CD4-positive, CD25-positive, alpha-beta regulatory T cell (primary cell): ENCODE measurements around the gene TMEM263. TPM values are rescaled to one million over a fixed set of nuclear protein-coding genes. Genes with fewer than 3 reads are reported as not detected.
A peak's percentile ranks its signal among the peaks of the same experiment; 100 is the strongest.

Experiments
- ATAC-seq, 2 donors: fragments of 150-1000 bp; cut with Tn5 transposase; one replicate each; pipeline ENCODE4 v1.10.0; 2021; ENCODE audit warnings: low read depth in 2 of 2, moderate number of reproducible peaks in 2 of 2, moderate library complexity in 1 of 2
- DNase-seq, 3 donors: peaks; one replicate each; pipeline versions ENCODE4 v3.0.0 to v3.0.0-alpha.2; 2012 to 2022; ENCODE audit warnings: mixed read lengths in 1 of 3
- H3K27ac ChIP-seq: one replicate; pipeline ENCODE4 v1.7.0; 2013; ENCODE audit warnings: mild to moderate bottlenecking, low read length; ENCODE audit not compliant: insufficient read depth, poor library complexity, severe bottlenecking
- H3K27me3 ChIP-seq: one replicate; pipeline ENCODE4 v1.7.0; 2013; ENCODE audit warnings: low read length; ENCODE audit not compliant: control insufficient read depth, insufficient read depth
- H3K36me3 ChIP-seq: one replicate; pipeline ENCODE4 v1.7.0; 2013; ENCODE audit warnings: mild to moderate bottlenecking, low read length, moderate library complexity; ENCODE audit not compliant: control insufficient read depth, insufficient read depth
- H3K4me1 ChIP-seq: 2 replicates; pipeline ENCODE4 v1.7.0; 2013; ENCODE audit warnings: mild to moderate bottlenecking, low read length; ENCODE audit not compliant: insufficient read depth, control insufficient read depth, poor library complexity, severe bottlenecking
- H3K4me3 ChIP-seq: one replicate; pipeline ENCODE4 v1.7.0; 2013; ENCODE audit warnings: low read depth, mild to moderate bottlenecking, low read length, moderate library complexity
- H3K9me3 ChIP-seq, 2 experiments: 1 replicate in 1 of 2; 2 replicates in 1 of 2; pipeline ENCODE4 v1.7.0; 2013; ENCODE audit warnings: low read length in 2 of 2, mild to moderate bottlenecking in 1 of 2, moderate library complexity in 1 of 2; ENCODE audit not compliant: control insufficient read depth in 2 of 2
- H3K27ac Mint-ChIP-seq, 3 donors: one replicate each; pipeline ENCODE4 v1.8.0; 2020 to 2022; ENCODE audit warnings: mild to moderate bottlenecking in 3 of 3, mixed read lengths in 3 of 3, moderate library complexity in 2 of 3
- H3K27me3 Mint-ChIP-seq: one replicate; pipeline ENCODE4 v1.8.0; 2022; ENCODE audit warnings: mild to moderate bottlenecking, mixed read lengths
- H3K36me3 Mint-ChIP-seq: one replicate; pipeline ENCODE4 v1.8.0; 2020; ENCODE audit warnings: mixed read lengths
- H3K4me1 Mint-ChIP-seq, 4 donors: one replicate each; pipeline ENCODE4 v1.8.0; 2020 to 2022; ENCODE audit warnings: mixed read lengths in 4 of 4, mild to moderate bottlenecking in 1 of 4
- H3K4me3 Mint-ChIP-seq, 4 donors: one replicate each; pipeline ENCODE4 v1.8.0; 2020 to 2022; ENCODE audit warnings: mild to moderate bottlenecking in 4 of 4, mixed read lengths in 4 of 4, moderate library complexity in 3 of 4
- H3K9me3 Mint-ChIP-seq, 7 donors: one replicate each; pipeline ENCODE4 v1.8.0; 2020 to 2022; ENCODE audit warnings: mixed read lengths in 7 of 7, mild to moderate bottlenecking in 3 of 7, moderate library complexity in 2 of 7
- polyA plus RNA-seq, 4 donors: library from polyadenylated mRNA; unstranded; fragments of 300-500 nt; fragmentation: Illumina TruSeq; gene quantifications; one replicate each; pipeline ENCODE4 v1.2.3, GENCODE V29; 2021
- total RNA-seq: library from RNA; stranded (reverse); gene quantifications from one replicate; pipeline ENCODE4 v1.2.3, GENCODE V29; 2022

Gene TMEM263
- total and polyA plus RNA-seq, 5 donors from 2014 or later, result 27.3 to 37.8 (median 33.2) TPM

- Histone ChIP-seq H3K27me3 (no peaks in the 10 kb centered on the region), H3K36me3 (peaks cover 6% of the 10 kb centered on the region), H3K9me3 (no peaks in the 10 kb centered on the region), H3K4me1 (no peaks in the 10 kb centered on the region), H3K4me3 (no peak overlapping the region), H3K27ac (no peak overlapping the region)
- Mint-ChIP-seq H3K27me3 (no peaks in the 10 kb centered on the region), H3K9me3 (no peaks in the 10 kb centered on the region), H3K36me3 (peaks cover 9% of the 10 kb centered on the region), H3K4me1 (peaks cover 5 to 18% (median 16%) of the 10 kb centered on the region in 4 donors), H3K4me3 (no peak overlapping the region), H3K27ac (peak overlapping the region in 1 of 3 donors; percentile 49)
- no peak for ATAC-seq
- DNase-seq, result no peak
Measured at GRCh38 chr12:106978035-106978800, 22.5 kb downstream of the TMEM263 start.

DNA sequence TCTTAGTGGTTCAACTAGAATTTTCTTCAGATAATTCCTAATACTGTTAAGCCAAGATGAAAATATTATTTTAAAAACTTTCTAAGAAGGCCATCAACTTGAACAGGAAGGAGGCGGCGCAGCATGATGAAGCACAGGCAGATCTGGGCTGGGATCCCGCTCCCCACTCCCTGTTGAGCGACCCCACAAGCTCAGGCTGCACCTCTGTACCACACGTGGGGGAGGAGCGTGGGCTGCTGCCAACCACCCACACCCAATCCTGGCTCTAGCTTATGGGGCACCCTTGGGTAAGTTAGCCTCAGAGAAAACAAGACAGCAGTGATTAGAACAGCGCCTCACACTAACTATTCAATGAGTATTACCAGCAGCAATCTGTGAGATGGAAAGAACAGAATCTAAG is 25.2 kb downstream of the TMEM263 start:
- H3K4me1 Mint-ChIP-seq, result peaks cover 11 to 34% (median 30%) of the 10 kb centered on the region in 4 donors
- no peaks in the 10 kb centered on the region for H3K27me3 Mint-ChIP-seq
- H3K4me3 Mint-ChIP-seq, result no peak overlapping the region
- no peak overlapping the region for H3K27ac ChIP-seq
- H3K9me3 ChIP-seq, result no peaks in the 10 kb centered on the region
- peaks cover 0 to 2% (median 0%) of the 10 kb centered on the region in 7 donors for H3K9me3 Mint-ChIP-seq
- no peaks in the 10 kb centered on the region for H3K27me3 ChIP-seq
- H3K4me1 ChIP-seq, result peaks cover 2% of the 10 kb centered on the region
- H3K27ac Mint-ChIP-seq, result peak overlapping the region in 1 of 3 donors; percentile 65
- no peak overlapping the region for H3K4me3 ChIP-seq
- no peak for ATAC-seq
- H3K36me3 Mint-ChIP-seq, result peaks cover 13% of the 10 kb centered on the region
- peaks cover 3% of the 10 kb centered on the region for H3K36me3 ChIP-seq
- DNase-seq, result no peak

GRCh38 chr12:106981788-106982187 is 26.1 kb downstream of the TMEM263 start:
- no peak overlapping the region for H3K27ac Mint-ChIP-seq
- no peaks in the 10 kb centered on the region for H3K9me3 ChIP-seq
- peaks cover 13% of the 10 kb centered on the region for H3K36me3 Mint-ChIP-seq
- H3K27ac ChIP-seq, result no peak overlapping the region
- no peak overlapping the region for H3K4me3 ChIP-seq
- ATAC-seq, result no peak
- no peaks in the 10 kb centered on the region for H3K27me3 Mint-ChIP-seq
- H3K9me3 Mint-ChIP-seq, result peaks cover 0 to 2% (median 0%) of the 10 kb centered on the region in 7 donors
- peaks cover 3% of the 10 kb centered on the region for H3K36me3 ChIP-seq
- peaks cover 15 to 43% (median 37%) of the 10 kb centered on the region in 4 donors for H3K4me1 Mint-ChIP-seq
- no peak for DNase-seq
- H3K4me3 Mint-ChIP-seq, result no peak overlapping the region
- H3K4me1 ChIP-seq, result peaks cover 11% of the 10 kb centered on the region
- H3K27me3 ChIP-seq, result no peaks in the 10 kb centered on the region

DNA sequence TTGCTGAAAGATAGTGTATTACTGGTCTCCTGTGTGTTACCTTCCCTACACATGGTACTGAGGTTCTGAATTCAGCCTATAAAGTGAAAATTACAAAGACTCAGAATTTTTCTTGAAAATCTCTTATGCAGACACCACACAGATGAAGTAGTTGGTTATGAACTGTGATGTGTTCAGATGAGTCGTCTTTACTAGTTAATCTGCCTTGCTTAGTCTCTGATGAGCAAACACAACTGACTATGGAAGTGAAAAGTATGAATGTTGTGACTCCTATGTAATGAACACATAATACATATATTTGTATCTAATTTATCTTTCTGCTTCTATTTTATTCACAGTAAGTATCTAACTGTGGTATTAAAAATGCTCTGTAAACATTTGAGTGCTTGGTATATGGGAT is 26.5 kb downstream of the TMEM263 start:
- Mint-ChIP-seq H3K4me3 (no peak overlapping the region), H3K27ac (no peak overlapping the region), H3K27me3 (no peaks in the 10 kb centered on the region), H3K4me1 (peaks cover 15 to 43% (median 39%) of the 10 kb centered on the region in 4 donors), H3K9me3 (peaks cover 0 to 2% (median 0%) of the 10 kb centered on the region in 7 donors), H3K36me3 (peaks cover 13% of the 10 kb centered on the region)
- no peak overlapping the region for H3K4me3 ChIP-seq
- H3K27ac ChIP-seq, result no peak overlapping the region
- H3K36me3 ChIP-seq, result peaks cover 3% of the 10 kb centered on the region
- H3K9me3 ChIP-seq, result no peaks in the 10 kb centered on the region
- ATAC-seq, result no peak
- H3K27me3 ChIP-seq, result no peaks in the 10 kb centered on the region
- DNase-seq, result no peak
- peaks cover 12% of the 10 kb centered on the region for H3K4me1 ChIP-seq

- Histone ChIP-seq H3K27ac (no peak overlapping the region), H3K4me1 (peaks cover 15% of the 10 kb centered on the region), H3K27me3 (no peaks in the 10 kb centered on the region), H3K9me3 (no peaks in the 10 kb centered on the region), H3K4me3 (no peak overlapping the region), H3K36me3 (no peaks in the 10 kb centered on the region)
- H3K27ac Mint-ChIP-seq, result peak overlapping the region in 2 of 3 donors; percentile 48 to 92
- H3K9me3 Mint-ChIP-seq, result peaks cover 0 to 2% (median 0%) of the 10 kb centered on the region in 7 donors
- peak overlapping the region in 3 of 4 donors; percentile 44 to 73 (median 45) for H3K4me3 Mint-ChIP-seq
- ATAC-seq, result no peak
- H3K36me3 Mint-ChIP-seq, result peaks cover 13% of the 10 kb centered on the region
- no peaks in the 10 kb centered on the region for H3K27me3 Mint-ChIP-seq
- H3K4me1 Mint-ChIP-seq, result peaks cover 15 to 40% (median 38%) of the 10 kb centered on the region in 4 donors
- no peak for DNase-seq
Measured at GRCh38 chr12:106984588-106985137, 29.0 kb downstream of the TMEM263 start.

GRCh38 chr12:106985479-106985878 is 29.8 kb downstream of the TMEM263 start:
- Mint-ChIP-seq H3K4me1 (peaks cover 15 to 40% (median 38%) of the 10 kb centered on the region in 4 donors), H3K27ac (peak overlapping the region in 2 of 3 donors; percentile 16 to 28), H3K4me3 (peak overlapping the region in 3 of 4 donors; percentile 94 to 96 (median 96)), H3K36me3 (peaks cover 13% of the 10 kb centered on the region), H3K27me3 (no peaks in the 10 kb centered on the region), H3K9me3 (peaks cover 0 to 2% (median 0%) of the 10 kb centered on the region in 7 donors)
- Histone ChIP-seq H3K27me3 (no peaks in the 10 kb centered on the region), H3K4me1 (peaks cover 15% of the 10 kb centered on the region), H3K27ac (no peak overlapping the region), H3K4me3 (no peak overlapping the region), H3K36me3 (no peaks in the 10 kb centered on the region), H3K9me3 (no peaks in the 10 kb centered on the region)
- no peak for ATAC-seq
- no peak for DNase-seq

- Histone ChIP-seq H3K27me3 (no peaks in the 10 kb centered on the region), H3K4me3 (peak overlapping the region; percentile 94), H3K36me3 (no peaks in the 10 kb centered on the region), H3K27ac (peak overlapping the region; percentile 53), H3K4me1 (peaks cover 15% of the 10 kb centered on the region), H3K9me3 (no peaks in the 10 kb centered on the region)
- peaks cover 13% of the 10 kb centered on the region for H3K36me3 Mint-ChIP-seq
- peak overlapping the region; percentile 94 to 96 (median 96) for H3K4me3 Mint-ChIP-seq
- H3K4me1 Mint-ChIP-seq, result peaks cover 15 to 40% (median 38%) of the 10 kb centered on the region in 4 donors
- no peak for DNase-seq
- peaks cover 0 to 2% (median 0%) of the 10 kb centered on the region in 7 donors for H3K9me3 Mint-ChIP-seq
- H3K27ac Mint-ChIP-seq, result peak overlapping the region in 2 of 3 donors; percentile 92 to 93
- no peak for ATAC-seq
- H3K27me3 Mint-ChIP-seq, result no peaks in the 10 kb centered on the region
Measured at GRCh38 chr12:106986135-106986534, 30.4 kb downstream of the TMEM263 start.
